CD4-positive, alpha-beta T cell treated with Interleukin-15 for 4 hours (primary cell): ENCODE data around the gene MET.
"Not testable (repeated sequence)": the region's sequence is repeated elsewhere in the genome, so short reads cannot be mapped to it uniquely, and the experiment has no call there.

Experiments
- DNase-seq: peaks from one replicate; pipeline ENCODE4 v3.0.0-alpha.2; 2020; ENCODE audit warnings: low spot score

The MET gene

DNA sequence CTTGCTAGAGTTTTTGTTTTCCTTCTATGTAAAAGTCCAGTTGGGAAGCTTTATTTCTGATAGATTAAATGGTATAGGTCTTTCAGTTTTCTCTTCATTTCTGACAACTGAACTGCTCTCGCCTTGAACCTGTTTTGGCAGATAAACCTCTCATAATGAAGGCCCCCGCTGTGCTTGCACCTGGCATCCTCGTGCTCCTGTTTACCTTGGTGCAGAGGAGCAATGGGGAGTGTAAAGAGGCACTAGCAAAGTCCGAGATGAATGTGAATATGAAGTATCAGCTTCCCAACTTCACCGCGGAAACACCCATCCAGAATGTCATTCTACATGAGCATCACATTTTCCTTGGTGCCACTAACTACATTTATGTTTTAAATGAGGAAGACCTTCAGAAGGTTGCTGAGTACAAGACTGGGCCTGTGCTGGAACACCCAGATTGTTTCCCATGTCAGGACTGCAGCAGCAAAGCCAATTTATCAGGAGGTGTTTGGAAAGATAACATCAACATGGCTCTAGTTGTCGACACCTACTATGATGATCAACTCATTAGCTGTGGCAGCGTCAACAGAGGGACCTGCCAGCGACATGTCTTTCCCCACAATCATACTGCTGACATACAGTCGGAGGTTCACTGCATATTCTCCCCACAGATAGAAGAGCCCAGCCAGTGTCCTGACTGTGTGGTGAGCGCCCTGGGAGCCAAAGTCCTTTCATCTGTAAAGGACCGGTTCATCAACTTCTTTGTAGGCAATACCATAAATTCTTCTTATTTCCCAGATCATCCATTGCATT lies 27.1 kb downstream of the MET start:
- no peak for DNase-seq

DNA sequence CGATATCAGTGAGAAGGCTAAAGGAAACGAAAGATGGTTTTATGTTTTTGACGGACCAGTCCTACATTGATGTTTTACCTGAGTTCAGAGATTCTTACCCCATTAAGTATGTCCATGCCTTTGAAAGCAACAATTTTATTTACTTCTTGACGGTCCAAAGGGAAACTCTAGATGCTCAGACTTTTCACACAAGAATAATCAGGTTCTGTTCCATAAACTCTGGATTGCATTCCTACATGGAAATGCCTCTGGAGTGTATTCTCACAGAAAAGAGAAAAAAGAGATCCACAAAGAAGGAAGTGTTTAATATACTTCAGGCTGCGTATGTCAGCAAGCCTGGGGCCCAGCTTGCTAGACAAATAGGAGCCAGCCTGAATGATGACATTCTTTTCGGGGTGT lies 27.7 kb downstream of the MET start:
- DNase-seq = no peak

- DNase-seq = no peak
Measured at GRCh38 chr7:116702046-116702785, 30.2 kb downstream of the MET start.

DNA sequence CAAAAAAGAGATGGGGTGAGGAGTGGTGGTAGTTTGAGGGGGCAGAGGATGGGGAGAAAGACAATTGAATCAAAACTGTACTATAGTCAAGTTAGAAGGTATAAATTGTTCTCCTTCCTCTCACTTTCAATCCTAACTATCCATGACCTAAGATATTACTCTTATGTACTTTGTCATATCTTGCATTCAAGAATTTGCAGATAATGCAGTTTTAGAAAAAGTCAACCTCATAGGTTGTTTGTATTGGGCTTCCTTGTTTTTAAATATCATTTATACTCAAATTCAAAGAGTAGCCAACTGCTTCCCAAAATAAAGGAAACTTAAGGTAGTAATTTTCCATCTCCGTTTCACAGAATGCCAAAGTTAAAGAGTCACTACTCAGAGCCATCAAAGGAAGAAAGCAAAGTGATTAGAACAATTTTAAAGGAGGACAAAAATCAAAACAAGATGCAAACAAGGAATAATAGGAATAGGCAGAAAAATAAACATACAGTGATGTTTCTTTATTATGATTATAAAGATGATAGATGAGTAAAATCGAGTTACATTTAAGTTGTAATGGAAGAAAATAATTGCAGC lies 32.7 kb downstream of the MET start:
- no peak for DNase-seq

DNA sequence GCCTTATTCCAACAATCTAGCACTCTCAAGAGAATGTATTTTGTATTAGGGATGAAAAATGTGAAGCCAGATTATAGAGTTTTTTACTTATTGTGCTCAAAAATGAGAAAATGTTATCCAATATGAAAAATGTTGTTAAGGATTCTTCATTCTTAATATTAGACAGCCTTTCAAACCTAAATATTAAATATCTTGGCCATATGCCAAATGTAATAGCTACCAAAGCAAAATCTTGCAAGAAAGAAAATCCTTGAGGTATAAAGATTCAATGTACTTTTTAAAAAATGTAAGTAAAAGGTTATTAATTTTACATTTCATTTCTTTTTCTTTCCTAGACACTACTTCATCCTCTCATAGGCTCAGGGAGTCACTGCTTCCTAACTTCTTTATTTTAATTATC lies 33.4 kb downstream of the MET start:
- DNase-seq = no peak

DNA sequence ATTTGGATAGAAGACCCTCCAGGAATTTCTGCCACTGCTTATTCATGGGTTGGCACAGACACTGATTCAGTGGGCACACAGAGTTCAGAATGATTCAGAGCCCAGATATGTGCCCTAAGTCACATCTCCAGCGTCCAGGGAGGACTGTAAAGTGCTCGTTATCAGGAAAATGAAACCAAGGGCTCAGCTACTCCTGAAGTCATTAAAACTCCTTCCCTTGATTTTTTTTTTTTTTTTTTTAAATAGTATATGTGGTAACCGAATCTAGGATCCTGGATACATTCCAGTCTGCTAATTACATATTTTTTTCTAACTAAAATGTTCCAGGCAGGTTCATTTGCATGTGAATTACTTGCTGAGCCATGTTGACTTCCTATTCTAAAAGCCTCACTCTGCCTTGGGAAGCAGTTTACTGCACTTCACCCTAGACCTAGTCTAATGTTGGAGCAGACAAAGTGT lies 34.7 kb downstream of the MET start:
- DNase-seq = no peak

DNA sequence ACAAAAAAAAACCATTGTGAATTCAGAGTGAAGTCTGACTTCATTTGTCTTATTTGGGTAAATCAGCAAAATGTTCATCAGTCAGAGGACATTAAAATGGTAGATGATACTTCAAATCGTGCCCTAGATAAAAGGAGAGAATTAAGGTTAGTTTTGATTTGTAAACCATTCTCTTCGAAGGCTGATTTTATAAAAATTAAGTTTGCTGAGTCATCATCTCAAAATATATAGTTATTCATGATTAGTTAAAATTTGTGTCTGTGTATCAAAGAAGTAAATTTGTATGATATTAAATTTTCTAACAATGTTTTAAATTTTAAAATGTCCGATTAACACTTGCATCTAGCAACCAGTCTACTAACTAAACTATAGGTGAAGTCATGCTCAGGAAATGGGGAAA lies 35.3 kb downstream of the MET start:
- DNase-seq = no peak

DNA sequence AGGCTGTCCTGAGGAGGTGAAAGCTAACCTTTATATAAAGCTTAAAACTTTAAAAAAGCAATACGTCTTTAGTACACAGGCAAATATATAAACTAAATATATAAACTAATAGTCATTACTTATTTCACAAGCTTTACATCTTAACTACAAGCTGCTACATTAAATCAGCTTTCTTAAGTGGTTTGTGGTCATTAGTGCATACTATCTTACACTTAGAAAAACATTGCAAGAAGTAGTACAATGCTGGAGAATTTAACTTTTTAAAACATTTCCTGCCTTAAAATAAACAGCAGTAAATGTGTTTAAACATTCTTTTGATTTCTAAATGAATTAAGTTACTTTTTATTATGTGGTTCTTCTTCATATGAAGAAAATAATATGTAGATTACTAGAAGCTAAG lies 36.3 kb downstream of the MET start:
- no peak for DNase-seq

DNA sequence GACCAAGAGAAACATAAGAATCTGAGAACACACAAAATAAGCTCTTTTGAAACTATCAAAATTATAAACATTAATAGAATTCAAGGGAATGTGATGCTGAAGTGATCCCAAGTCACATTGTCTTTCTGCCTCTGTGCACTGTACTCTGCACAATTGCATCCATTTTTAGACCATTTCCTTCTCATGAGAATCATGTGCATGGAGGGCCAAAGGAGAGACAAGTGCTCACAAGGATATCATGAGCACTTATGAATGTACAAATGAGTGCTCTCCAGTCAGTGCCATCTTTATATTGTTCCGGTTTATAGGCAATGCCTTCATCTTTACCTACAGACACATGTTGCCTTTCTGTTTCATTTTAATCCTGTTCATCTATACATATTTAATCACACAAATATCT lies 36.9 kb downstream of the MET start:
- DNase-seq = no peak

DNA sequence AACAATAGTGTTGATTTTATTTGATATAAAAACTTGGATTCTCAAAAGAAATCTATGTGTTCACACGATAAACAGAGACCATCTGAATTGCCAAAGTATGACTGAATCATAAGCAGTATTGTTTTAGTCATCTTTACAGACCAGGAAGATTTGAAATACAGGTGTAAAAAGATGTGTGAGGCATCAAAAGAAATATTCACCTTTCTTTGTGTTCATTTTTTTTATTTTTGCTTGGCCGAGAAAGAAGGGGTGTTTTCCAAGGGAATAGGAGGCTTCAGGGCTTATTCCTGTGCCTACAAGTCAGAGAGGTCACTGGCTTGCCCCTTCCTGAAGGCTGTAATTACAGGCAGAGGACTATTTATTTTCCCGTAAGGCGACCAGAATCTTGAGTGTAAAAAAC lies 37.3 kb downstream of the MET start:
- DNase-seq = no peak

DNA sequence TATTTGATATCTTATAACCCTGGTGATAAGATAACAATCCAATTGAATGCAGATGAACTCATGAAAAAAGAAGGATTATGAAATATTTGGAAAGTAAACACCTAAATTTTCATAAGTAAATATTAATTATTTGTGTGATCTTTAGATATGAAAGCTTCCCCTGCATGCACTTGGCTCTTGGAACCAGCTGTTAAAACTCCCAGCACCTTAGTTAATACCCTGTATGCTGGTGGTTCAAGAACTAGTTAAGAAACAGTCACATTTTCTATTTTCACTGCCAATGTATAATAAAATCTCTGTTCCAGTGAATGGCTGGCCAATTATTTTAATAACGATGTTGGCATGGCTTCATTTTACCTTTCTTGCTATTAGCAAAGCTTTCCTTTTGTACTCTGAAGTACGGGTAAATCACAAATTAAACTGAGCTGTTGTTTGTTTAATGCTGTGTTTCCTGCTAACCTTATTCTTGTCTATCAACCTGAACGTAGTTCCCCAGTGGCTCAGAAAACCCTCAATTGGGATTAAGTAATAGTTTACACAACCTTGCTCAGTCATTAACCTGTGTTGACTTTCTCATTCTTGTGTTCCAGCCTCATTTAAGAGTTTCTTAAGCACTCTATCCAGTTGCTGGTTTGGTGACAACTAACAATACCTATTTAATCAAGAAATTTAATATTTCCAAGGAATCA lies 38.9 kb downstream of the MET start:
- no peak for DNase-seq

GRCh38 chr7:116711790-116712189 lies 39.8 kb downstream of the MET start:
- DNase-seq = no peak

DNA sequence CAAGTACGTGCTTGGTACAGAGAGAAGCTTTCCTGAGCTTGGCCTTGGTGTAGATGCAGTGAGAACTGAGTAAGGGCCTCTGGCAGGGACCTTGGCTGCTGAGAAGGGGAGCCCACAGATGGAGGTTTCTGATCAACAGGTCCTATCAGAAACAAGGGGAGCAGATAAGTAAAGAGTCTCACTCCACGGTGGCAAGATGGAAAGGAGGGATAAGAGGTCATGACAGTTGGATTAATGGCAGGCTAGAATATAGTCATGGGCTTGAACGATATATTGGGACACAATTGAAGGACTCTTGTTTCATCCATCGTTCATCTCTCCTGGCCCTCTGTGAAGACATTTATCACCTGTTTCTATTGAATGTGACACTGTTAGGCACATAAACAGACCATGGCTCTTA lies 41.5 kb downstream of the MET start:
- no peak for DNase-seq

GRCh38 chr7:116713918-116714317 lies 41.9 kb downstream of the MET start:
- no peak for DNase-seq

DNA sequence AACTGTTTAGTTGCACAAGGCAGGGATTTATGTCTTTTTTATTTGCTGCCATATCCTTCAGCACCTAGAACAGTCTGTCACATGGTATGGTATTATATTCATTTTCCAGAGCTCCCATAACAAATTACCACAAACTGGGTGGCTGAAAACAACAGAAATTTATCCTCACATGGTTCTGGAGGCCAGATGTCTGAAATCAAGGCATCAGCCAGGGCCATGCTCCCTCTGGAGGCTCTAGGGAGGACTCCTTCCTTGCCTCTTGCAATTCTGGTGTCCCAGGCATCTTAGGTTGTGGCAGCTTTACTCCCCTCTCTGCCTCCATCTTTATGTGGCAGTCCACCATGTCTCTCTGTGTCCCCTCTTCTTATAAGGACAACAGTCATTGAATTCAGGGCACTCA lies 43.1 kb downstream of the MET start:
- no peak for DNase-seq

DNA sequence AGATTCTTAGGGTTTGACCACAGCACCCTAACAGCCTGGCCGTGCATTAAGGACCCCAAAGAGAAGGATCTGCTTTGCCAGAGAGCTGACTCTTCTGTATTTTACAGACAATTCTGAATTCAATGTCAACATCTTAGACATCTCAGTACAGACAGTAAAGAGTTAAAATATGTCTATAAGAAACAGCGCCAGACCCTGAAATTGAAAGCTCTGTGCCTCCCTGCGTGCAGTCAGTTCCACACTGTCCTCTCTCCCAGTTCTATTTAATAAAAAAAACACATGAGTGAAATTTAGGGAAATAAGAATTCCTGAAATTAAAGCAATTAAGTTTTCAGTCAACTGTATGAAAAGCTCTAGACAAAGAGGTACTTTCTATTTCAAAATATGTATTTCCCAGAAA lies 45.1 kb downstream of the MET start:
- no peak for DNase-seq

DNA sequence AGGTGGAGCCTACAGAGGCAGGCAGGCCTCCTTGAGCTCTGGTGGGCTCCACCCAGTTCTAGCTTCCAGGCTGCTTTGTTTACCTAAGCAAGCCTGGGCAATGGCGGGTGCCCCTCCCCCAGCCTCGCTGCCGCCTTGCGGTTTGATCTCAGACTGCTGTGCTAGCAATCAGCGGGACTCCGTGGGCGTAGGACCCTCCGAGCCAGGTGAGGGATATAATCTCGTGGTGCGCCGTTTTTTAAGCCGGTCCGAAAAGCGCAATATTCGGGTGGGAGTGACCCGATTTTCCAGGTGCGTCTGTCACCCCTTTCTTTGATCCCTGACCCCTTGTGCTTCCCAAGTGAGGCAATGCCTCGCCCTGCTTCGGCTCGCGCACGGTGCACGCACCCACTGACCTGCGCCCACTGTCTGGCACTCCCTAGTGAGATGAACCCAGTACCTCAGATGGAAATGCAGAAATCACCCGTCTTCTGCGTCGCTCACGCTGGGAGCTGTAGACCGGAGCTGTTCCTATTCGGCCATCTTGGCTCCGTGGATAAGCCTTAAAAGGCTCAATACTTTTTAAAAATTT lies 52.0 kb downstream of the MET start:
- DNase-seq = not testable (repeated sequence)

DNA sequence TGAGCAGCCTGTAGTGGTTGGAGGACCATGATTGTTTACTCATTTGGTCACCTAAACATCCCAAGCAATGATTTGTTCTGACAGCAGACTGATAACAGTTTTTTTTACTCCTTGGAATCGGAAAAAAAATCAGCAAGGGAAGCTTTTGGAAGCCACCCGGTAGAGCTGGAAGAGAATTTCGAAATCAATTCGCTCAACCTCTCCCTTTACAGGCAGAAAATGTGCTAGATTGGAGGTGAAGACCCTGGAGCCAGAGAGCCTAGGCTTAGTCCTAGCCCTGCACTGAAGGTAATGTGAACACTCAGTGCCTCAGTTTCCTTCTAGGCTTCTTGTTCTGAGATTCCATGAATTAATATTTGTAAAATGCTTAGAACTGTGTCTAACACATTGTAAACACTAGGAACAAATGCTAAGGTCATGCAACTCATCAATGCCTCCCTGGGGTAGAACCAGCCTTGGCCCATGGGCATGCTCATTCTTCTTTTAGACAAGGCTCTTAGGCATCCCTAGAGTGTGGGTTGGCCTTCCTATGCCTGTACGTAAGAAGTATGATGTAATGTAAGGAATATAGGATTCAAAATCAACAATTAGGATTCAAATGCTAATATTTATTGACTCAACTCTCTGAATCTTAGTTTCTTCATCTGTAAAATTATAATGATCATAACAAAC lies 52.7 kb downstream of the MET start:
- DNase-seq = no peak

DNA sequence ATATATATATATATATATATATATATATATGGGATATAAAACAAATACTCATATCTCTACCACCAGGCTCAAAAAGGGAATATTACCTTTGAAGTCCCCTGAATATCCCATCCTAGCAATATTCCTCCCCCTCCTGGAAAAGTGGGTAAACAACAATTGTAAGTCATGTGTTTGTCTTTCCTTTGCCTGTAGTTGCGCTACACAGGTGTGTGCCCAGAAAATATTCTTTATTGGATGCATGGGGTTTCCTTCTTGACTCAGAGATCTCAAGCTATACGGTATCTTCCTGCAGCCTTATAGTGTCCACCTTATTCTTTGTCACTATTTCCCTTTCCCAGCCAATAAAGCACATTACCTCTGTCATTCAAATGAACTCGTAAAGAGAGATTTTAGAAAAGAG lies 54.2 kb downstream of the MET start:
- DNase-seq = no peak

- DNase-seq = no peak
Measured at GRCh38 chr7:116726713-116727431, 54.9 kb downstream of the MET start.

- DNase-seq = no peak
Measured at GRCh38 chr7:116727432-116728009, 55.5 kb downstream of the MET start.
